H1 (cell line): ENCODE data around the gene LILRB3. TPM values are rescaled to one million over a fixed set of nuclear protein-coding genes. Genes with fewer than 3 reads are reported as not detected.

Experiments
- EZH2 ChIP-seq: fragments of 200-600 bp; sonication (generic); IDR thresholded peaks from 2 replicates; pipeline ENCODE4 v1.7.1; 2012; ENCODE audit warnings: low read depth, mild to moderate bottlenecking, moderate library complexity, low read length, inconsistent platforms; ENCODE audit not compliant: severe bottlenecking
- KDM5A ChIP-seq: fragments of 200-600 bp; IDR thresholded peaks from 2 replicates; pipeline ENCODE4 v1.7.1; 2012; ENCODE audit warnings: mild to moderate bottlenecking, low read length, inconsistent platforms, mixed read lengths
- NRF1 ChIP-seq: IDR thresholded peaks from 2 replicates; pipeline ENCODE4 v1.6.1; 2011; ENCODE audit warnings: mild to moderate bottlenecking, low read depth, low read length, improper control_type of control experiment
- PHF8 ChIP-seq: fragments of 200-600 bp; sonication (generic); conservative IDR thresholded peaks from 2 replicates; pipeline ENCODE4 v1.7.1; 2012; ENCODE audit warnings: low read depth, mild to moderate bottlenecking, inconsistent platforms, low read length, moderate library complexity
- SUZ12 ChIP-seq: fragments of 200-600 bp; sonication (generic); IDR thresholded peaks from 2 replicates; pipeline ENCODE4 v1.6.1; 2012; ENCODE audit warnings: mild to moderate bottlenecking, inconsistent platforms, low read length, moderate library complexity, mixed read lengths
- TAF7 ChIP-seq: optimal IDR thresholded peaks from 2 replicates; pipeline ENCODE3; 2011; ENCODE audit warnings: low read depth, mild to moderate bottlenecking, inconsistent platforms, low read length, moderate library complexity, borderline replicate concordance
- TBP ChIP-seq: IDR thresholded peaks from 2 replicates; pipeline ENCODE4 v1.6.1; 2011; ENCODE audit warnings: low read depth, low read length, improper control_type of control experiment
- polyA plus RNA-seq, 7 experiments: library from polyadenylated mRNA; depleted of rRNA in 3 of 7; stranded (reverse) in 5 of 7; unstranded in 2 of 7; fragments of >200 nt in 5 of 7; fragments of 200-250 nt in 2 of 7; gene quantifications; 1 replicate in 5 of 7; 2 replicates in 1 of 7; 4 replicates in 1 of 7; pipeline versions ENCODE4 v1.2.1 to v1.2.3, GENCODE V29; 2011 to 2013; ENCODE audit warnings: missing spikeins in 2 of 7, mixed read lengths in 2 of 7
- total RNA-seq: library from RNA; stranded (reverse); fragmentation: NEBNext Ultra II Directional; extraction: Animal tissue kit (Norgen Biotek cat#: 25700); gene quantifications from 2 replicates; pipeline ENCODE4 v1.2.1, GENCODE V29; 2021
- TF ChIP-seq, protein P1 (sequence below): IDR thresholded peaks from 2 replicates; pipeline ENCODE4 v1.6.1; 2011; ENCODE audit warnings: low read length, improper control_type of control experiment

Gene LILRB3
- total and polyA plus RNA-seq, 2 of the 8 experiments (the other 6 are each of a cell fraction or from before 2014, with no cell fraction given) = not detected

DNA sequence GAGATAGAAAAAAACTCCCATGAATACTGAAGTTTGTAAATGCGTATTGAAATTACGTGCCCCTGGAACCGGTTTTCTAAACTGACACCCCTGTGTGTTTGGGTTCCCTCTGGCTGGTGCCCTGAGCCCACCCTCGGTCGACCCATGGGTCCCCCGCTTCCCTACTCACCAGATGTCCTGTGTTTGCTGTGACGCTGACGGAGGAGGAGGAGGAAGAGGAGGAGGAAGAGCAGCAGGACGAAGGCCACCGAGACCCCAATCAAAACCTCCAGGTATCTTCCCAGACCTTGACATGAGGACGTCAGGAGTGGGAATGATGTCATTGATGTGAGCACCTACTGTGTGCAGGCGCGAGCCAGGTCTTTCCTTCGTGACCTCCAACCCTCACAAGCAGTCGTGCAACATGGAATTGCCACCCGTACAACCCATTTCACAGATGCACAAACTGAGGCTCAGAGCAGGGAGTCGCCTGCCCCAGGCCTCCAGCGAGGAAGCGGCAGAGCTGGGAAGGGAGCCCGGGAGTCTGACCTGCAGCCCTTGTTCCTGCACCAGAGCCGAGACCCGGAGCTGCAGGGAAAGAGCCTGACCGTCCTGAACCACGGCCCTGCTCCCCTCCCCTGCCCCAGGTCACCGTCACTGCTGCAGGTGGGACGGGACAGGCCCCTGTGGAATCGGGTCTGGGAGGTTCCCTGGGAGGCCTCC is 3.7 kb downstream of the LILRB3 start (continued):
- no peak for TF ChIP-seq SUZ12
- TF ChIP-seq NRF1 = no peak
- TF ChIP-seq TAF7 = no peak
- TF ChIP-seq EZH2 = no peak
- no peak for TF ChIP-seq TBP
- TF ChIP-seq, protein P1, sequence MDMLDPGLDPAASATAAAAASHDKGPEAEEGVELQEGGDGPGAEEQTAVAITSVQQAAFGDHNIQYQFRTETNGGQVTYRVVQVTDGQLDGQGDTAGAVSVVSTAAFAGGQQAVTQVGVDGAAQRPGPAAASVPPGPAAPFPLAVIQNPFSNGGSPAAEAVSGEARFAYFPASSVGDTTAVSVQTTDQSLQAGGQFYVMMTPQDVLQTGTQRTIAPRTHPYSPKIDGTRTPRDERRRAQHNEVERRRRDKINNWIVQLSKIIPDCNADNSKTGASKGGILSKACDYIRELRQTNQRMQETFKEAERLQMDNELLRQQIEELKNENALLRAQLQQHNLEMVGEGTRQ = no peak
- TF ChIP-seq KDM5A = no peak
- TF ChIP-seq PHF8 = no peak
